Mesenchymal stem cell (in vitro differentiated cells and primary cell): Measurements from ENCODE around the gene RNF128.

ENCODE experiments used
- DNase-seq: peaks from one replicate; pipeline ENCODE4 v3.0.0-alpha.2; 2013
- H2AFZ ChIP-seq: one replicate; pipeline ENCODE4 v1.6.1; 2013; ENCODE audit warnings: low read depth, mild to moderate bottlenecking, control low read depth, inconsistent platforms, low read length, moderate library complexity
- H2AK5ac ChIP-seq: 2 replicates; pipeline ENCODE4 v1.6.1; 2013; ENCODE audit warnings: low read length, moderate library complexity, mild to moderate bottlenecking, inconsistent platforms; ENCODE audit not compliant: severe bottlenecking
- H2BK120ac ChIP-seq: one replicate; pipeline ENCODE4 v1.6.1; 2013; ENCODE audit warnings: low read depth, mild to moderate bottlenecking, inconsistent platforms, low read length, moderate library complexity
- H2BK12ac ChIP-seq, 2 experiments: one replicate each; pipeline ENCODE4 v1.6.1; 2013; ENCODE audit warnings: inconsistent platforms in 2 of 2, low read length in 2 of 2, mild to moderate bottlenecking in 2 of 2, moderate library complexity in 2 of 2, control low read depth in 1 of 2
- H2BK15ac ChIP-seq: one replicate; pipeline ENCODE4 v1.6.1; 2013; ENCODE audit warnings: mild to moderate bottlenecking, low read depth, inconsistent platforms; ENCODE audit not compliant: poor library complexity, severe bottlenecking
- H2BK5ac ChIP-seq: 2 replicates; pipeline ENCODE4 v1.6.1; 2013; ENCODE audit warnings: low read depth, mild to moderate bottlenecking, low read length, control low read depth, inconsistent platforms; ENCODE audit not compliant: poor library complexity, severe bottlenecking
- H3K14ac ChIP-seq, 2 experiments: one replicate each; pipeline ENCODE4 v1.6.1; 2013; ENCODE audit warnings: inconsistent platforms in 2 of 2, low read length in 2 of 2, control low read depth in 1 of 2, mild to moderate bottlenecking in 1 of 2, moderate library complexity in 1 of 2
- H3K18ac ChIP-seq, 2 experiments: one replicate each; pipeline ENCODE4 v1.6.1; 2013; ENCODE audit warnings: inconsistent platforms in 2 of 2, low read length in 2 of 2, control low read depth in 1 of 2, low read depth in 1 of 2, mild to moderate bottlenecking in 1 of 2
- H3K23ac ChIP-seq, 2 experiments: one replicate each; pipeline ENCODE4 v1.6.1; 2013; ENCODE audit warnings: inconsistent platforms in 2 of 2, low read length in 2 of 2, mild to moderate bottlenecking in 2 of 2, moderate library complexity in 2 of 2, control low read depth in 1 of 2
- H3K27ac ChIP-seq: 2 replicates; pipeline ENCODE4 v1.5.1; 2013; ENCODE audit warnings: mild to moderate bottlenecking, moderate library complexity, low read length, control low read depth, inconsistent platforms; ENCODE audit not compliant: poor library complexity, severe bottlenecking
- H3K27me3 ChIP-seq, 2 experiments: 2 replicates each; pipeline versions ENCODE4 v1.6.1 to v1.7.0; 2013; ENCODE audit warnings: low read length in 2 of 2, mild to moderate bottlenecking in 2 of 2, moderate library complexity in 2 of 2, control low read depth in 1 of 2, inconsistent platforms in 1 of 2; ENCODE audit not compliant: control insufficient read depth in 1 of 2, insufficient read depth in 1 of 2
- H3K36me3 ChIP-seq, 2 experiments: 2 replicates each; pipeline versions ENCODE4 v1.6.1 to v1.7.0; 2013; ENCODE audit warnings: low read length in 2 of 2, control low read depth in 1 of 2, inconsistent platforms in 1 of 2, low read depth in 1 of 2, mild to moderate bottlenecking in 1 of 2; ENCODE audit not compliant: insufficient read depth in 2 of 2, control insufficient read depth in 1 of 2
- H3K4ac ChIP-seq, 2 experiments: one replicate each; pipeline ENCODE4 v1.6.1; 2013; ENCODE audit warnings: inconsistent platforms in 2 of 2, low read length in 2 of 2, mild to moderate bottlenecking in 2 of 2, moderate library complexity in 2 of 2, control low read depth in 1 of 2, low read depth in 1 of 2
- H3K4me1 ChIP-seq: 2 replicates; pipeline ENCODE4 v1.6.1; 2013; ENCODE audit warnings: low read depth, low read length, control low read depth; ENCODE audit not compliant: control insufficient read depth, insufficient read depth
- H3K4me2 ChIP-seq: 2 replicates; pipeline ENCODE4 v1.6.1; 2013; ENCODE audit warnings: low read length, mild to moderate bottlenecking, inconsistent platforms; ENCODE audit not compliant: poor library complexity, severe bottlenecking
- H3K4me3 ChIP-seq, 2 experiments: 2 replicates each; pipeline versions ENCODE4 v1.5.1 to v1.7.0; 2013; ENCODE audit warnings: low read length in 2 of 2, mild to moderate bottlenecking in 2 of 2, control low read depth in 1 of 2, low read depth in 1 of 2; ENCODE audit not compliant: insufficient read depth in 1 of 2
- H3K79me1 ChIP-seq: replicated peaks from 2 replicates; pipeline ENCODE4 v1.6.1; 2013; ENCODE audit warnings: mild to moderate bottlenecking, control low read depth, low read length, inconsistent platforms; ENCODE audit not compliant: poor library complexity, severe bottlenecking
- H3K9ac ChIP-seq: 2 replicates; pipeline ENCODE4 v1.7.0; 2013; ENCODE audit warnings: mild to moderate bottlenecking, low read length, moderate library complexity
- H3K9me3 ChIP-seq: 2 replicates; pipeline ENCODE4 v1.7.0; 2013; ENCODE audit warnings: mild to moderate bottlenecking, low read length; ENCODE audit not compliant: control insufficient read depth
- H4K8ac ChIP-seq: one replicate; pipeline ENCODE4 v1.6.1; 2013; ENCODE audit warnings: inconsistent platforms, mild to moderate bottlenecking, low read length, moderate library complexity
- H4K91ac ChIP-seq: one replicate; pipeline ENCODE4 v1.6.1; 2013; ENCODE audit warnings: mild to moderate bottlenecking, low read length, inconsistent platforms
- WGBS: methylation state at CpG from one replicate; pipeline ENCODE4 v1.1.7; 2013; ENCODE audit warnings: mixed read lengths; 5-methylcytosine and 5-hydroxymethylcytosine counted together

The RNF128 gene

GRCh38 chrX:106706466-106706865, 20.0 kb upstream of the RNF128 start:
- Histone ChIP-seq H3K27ac (no peak overlapping the region), H2AK5ac (no peak overlapping the region), H3K9ac (no peak overlapping the region), H2BK15ac (no peak overlapping the region), H3K27me3 (peaks cover 0 to 8% of the 10 kb centered on the region in 2 experiments), H2BK12ac (no peak overlapping the region), H4K91ac (no peak overlapping the region), H3K4ac (no peak overlapping the region), H3K4me1 (no peaks in the 10 kb centered on the region), H4K8ac (no peak overlapping the region), H3K23ac (no peak overlapping the region), H3K4me2 (no peak overlapping the region), H2BK5ac (no peak overlapping the region), H2BK120ac (no peak overlapping the region), H3K18ac (no peak overlapping the region), H3K36me3 (no peaks in the 10 kb centered on the region), H3K4me3 (no peak overlapping the region), H2AFZ (no peak overlapping the region), H3K9me3 (no peaks in the 10 kb centered on the region), H3K14ac (no peak overlapping the region), H3K79me1 (no peaks in the 10 kb centered on the region)
- no peak for DNase-seq
- 80% methylated on average over 1 of the region's 3 CpGs for WGBS

DNA sequence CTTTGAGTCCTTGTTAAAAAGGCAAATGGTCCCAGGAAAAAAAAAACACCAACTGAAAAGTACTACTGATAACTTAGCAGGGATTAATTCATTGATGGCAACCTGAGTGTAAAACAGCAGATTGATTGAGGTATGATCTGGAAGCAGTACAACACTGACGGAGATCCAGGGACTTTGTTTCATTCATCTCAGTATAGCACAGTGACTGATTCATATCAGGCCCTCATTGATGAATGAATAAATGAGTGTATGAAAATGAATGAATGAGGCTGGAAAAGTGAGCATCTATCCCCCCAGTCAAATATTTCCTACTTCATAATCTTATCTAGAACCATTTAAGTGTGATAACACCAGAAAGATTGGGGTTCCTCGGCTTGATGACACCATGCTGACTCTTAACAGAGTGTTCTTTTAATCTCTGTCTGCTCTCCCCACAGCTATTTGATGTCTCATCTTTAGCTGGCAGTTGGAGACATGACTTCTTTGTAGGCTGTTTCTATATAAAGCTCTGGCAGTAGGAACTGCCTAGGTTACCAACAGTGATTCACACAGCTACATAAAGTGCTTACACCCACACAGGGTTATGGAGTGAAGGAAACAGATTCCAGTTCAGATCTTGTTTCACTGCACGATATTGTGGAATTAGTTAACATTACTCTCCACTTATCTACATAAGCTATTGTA, 18.6 kb upstream of the RNF128 start:
- Histone ChIP-seq H3K4me2 (no peak overlapping the region), H2BK12ac (no peak overlapping the region), H3K27ac (no peak overlapping the region), H2BK5ac (no peak overlapping the region), H2AFZ (no peak overlapping the region), H3K23ac (no peak overlapping the region), H3K36me3 (no peaks in the 10 kb centered on the region), H4K91ac (no peak overlapping the region), H3K9me3 (no peaks in the 10 kb centered on the region), H2AK5ac (no peak overlapping the region), H3K9ac (peak overlapping the region; percentile 73), H2BK15ac (no peak overlapping the region), H3K14ac (no peak overlapping the region), H3K4me1 (no peaks in the 10 kb centered on the region), H4K8ac (no peak overlapping the region), H3K27me3 (peaks cover 0 to 15% of the 10 kb centered on the region in 2 experiments), H3K4ac (no peak overlapping the region), H3K4me3 (no peak overlapping the region), H3K18ac (no peak overlapping the region), H3K79me1 (no peaks in the 10 kb centered on the region), H2BK120ac (no peak overlapping the region)
- peak; percentile 77 for DNase-seq
- WGBS = no CpG with 5 or more reads among the region's 3 CpGs

GRCh38 chrX:106710771-106711170, 15.7 kb upstream of the RNF128 start:
- no peaks in the 10 kb centered on the region for H3K9me3 ChIP-seq
- H3K14ac ChIP-seq = no peak overlapping the region
- no peaks in the 10 kb centered on the region for H3K36me3 ChIP-seq
- H3K4me1 ChIP-seq = no peaks in the 10 kb centered on the region
- no peak overlapping the region for H2BK5ac ChIP-seq
- H3K4ac ChIP-seq = no peak overlapping the region
- H3K9ac ChIP-seq = no peak overlapping the region
- H3K4me3 ChIP-seq = no peak overlapping the region
- no peak overlapping the region for H4K8ac ChIP-seq
- H2BK12ac ChIP-seq = no peak overlapping the region
- H3K4me2 ChIP-seq = no peak overlapping the region
- no peak overlapping the region for H2BK15ac ChIP-seq
- H4K91ac ChIP-seq = no peak overlapping the region
- peaks cover 0 to 26% of the 10 kb centered on the region in 2 experiments for H3K27me3 ChIP-seq
- H2BK120ac ChIP-seq = no peak overlapping the region
- H2AFZ ChIP-seq = no peak overlapping the region
- no peak for DNase-seq
- no peak overlapping the region for H3K23ac ChIP-seq
- H3K18ac ChIP-seq = no peak overlapping the region
- H3K79me1 ChIP-seq = no peaks in the 10 kb centered on the region
- H2AK5ac ChIP-seq = no peak overlapping the region
- no peak overlapping the region for H3K27ac ChIP-seq

GRCh38 chrX:106711375-106711774, 15.1 kb upstream of the RNF128 start:
- no peaks in the 10 kb centered on the region for H3K4me1 ChIP-seq
- no CpG with 5 or more reads among the region's 4 CpGs for WGBS
- no peak overlapping the region for H3K9ac ChIP-seq
- no peak overlapping the region for H4K91ac ChIP-seq
- H3K27me3 ChIP-seq = peaks cover 0 to 32% of the 10 kb centered on the region in 2 experiments
- H2BK12ac ChIP-seq = no peak overlapping the region
- H3K4me2 ChIP-seq = no peak overlapping the region
- no peak overlapping the region for H2BK15ac ChIP-seq
- no peak overlapping the region for H3K4me3 ChIP-seq
- no peaks in the 10 kb centered on the region for H3K9me3 ChIP-seq
- no peaks in the 10 kb centered on the region for H3K79me1 ChIP-seq
- no peak overlapping the region for H2AK5ac ChIP-seq
- H3K36me3 ChIP-seq = no peaks in the 10 kb centered on the region
- no peak overlapping the region for H2BK120ac ChIP-seq
- H3K23ac ChIP-seq = no peak overlapping the region
- no peak overlapping the region for H3K14ac ChIP-seq
- no peak overlapping the region for H3K4ac ChIP-seq
- no peak overlapping the region for H2BK5ac ChIP-seq
- H3K27ac ChIP-seq = no peak overlapping the region
- no peak overlapping the region for H2AFZ ChIP-seq
- no peak overlapping the region for H4K8ac ChIP-seq
- no peak overlapping the region for H3K18ac ChIP-seq
- DNase-seq = no peak
